HepG2 (cell line): ENCODE measurements around the gene PLCXD1. TPM values are rescaled to one million over a fixed set of nuclear protein-coding genes. Genes with fewer than 3 reads are reported as not detected.

Experiments
- FOSL1 ChIP-seq: sonication (generic); formaldehyde crosslinking; IDR thresholded peaks from 2 replicates; pipeline ENCODE4 v1.9.0; 2021; ENCODE audit warnings: missing genetic modification reagents, borderline replicate concordance
- HIVEP1 ChIP-seq: sonication (generic); formaldehyde crosslinking; IDR thresholded peaks from 2 replicates; pipeline ENCODE4 v1.4.0; 2020; ENCODE audit warnings: mild to moderate bottlenecking, missing genetic modification reagents
- HOXA3 ChIP-seq: sonication (generic); formaldehyde crosslinking; IDR thresholded peaks from 2 replicates; pipeline ENCODE4 v1.5.0; 2020; ENCODE audit warnings: missing genetic modification reagents
- MAFF ChIP-seq: IDR thresholded peaks from 2 replicates; pipeline ENCODE4 v1.6.1; 2011; ENCODE audit warnings: low read depth, low read length, improper control_type of control experiment
- MXD4 ChIP-seq: IDR thresholded peaks from 2 replicates; pipeline ENCODE4 v1.6.1; 2016; ENCODE audit warnings: mild to moderate bottlenecking, missing biosample characterization, missing genetic modification reagents
- RAD51 ChIP-seq: fragments of 450-650 bp; IDR thresholded peaks from 2 replicates; pipeline ENCODE4 v1.6.1; 2016; ENCODE audit warnings: borderline replicate concordance
- REL ChIP-seq: sonication (generic); formaldehyde crosslinking; conservative IDR thresholded peaks from 2 replicates; pipeline ENCODE4 v1.8.0; 2022; ENCODE audit warnings: mild to moderate bottlenecking, missing genetic modification reagents, moderate library complexity
- SKI ChIP-seq: fragments of 450-650 bp; IDR thresholded peaks from one replicate; pipeline ENCODE4 v1.6.1; 2018; ENCODE audit warnings: mild to moderate bottlenecking; ENCODE audit not compliant: partially characterized antibody
- SOX6 ChIP-seq, 2 experiments: fragments of 450-650 bp in 1 of 2; sonication (generic) in 1 of 2; formaldehyde crosslinking in 1 of 2; IDR thresholded peaks; 2 replicates each; pipeline versions ENCODE4 v1.4.0 to v1.6.1; 2017 to 2020; ENCODE audit warnings: antibody characterized with exemption in 1 of 2, mild to moderate bottlenecking in 1 of 2, missing genetic modification reagents in 1 of 2
- TEAD3 ChIP-seq: optimal IDR thresholded peaks from 2 replicates; pipeline ENCODE3; 2016; ENCODE audit warnings: borderline replicate concordance
- ZFP90 ChIP-seq: sonication (generic); formaldehyde crosslinking; IDR thresholded peaks from 2 replicates; pipeline ENCODE4 v1.8.0; 2022; ENCODE audit warnings: missing genetic modification reagents, mild to moderate bottlenecking, inconsistent platforms, borderline replicate concordance
- ZNF292 ChIP-seq: sonication (generic); formaldehyde crosslinking; IDR thresholded peaks from 2 replicates; pipeline ENCODE4 v1.8.1; 2022; ENCODE audit warnings: mild to moderate bottlenecking, low read depth, missing genetic modification reagents, borderline replicate concordance
- ZNF335 ChIP-seq: sonication (generic); formaldehyde crosslinking; IDR thresholded peaks from 2 replicates; pipeline ENCODE4 v1.4.0; 2020; ENCODE audit warnings: missing genetic modification reagents
- ZNF547 ChIP-seq: sonication (generic); formaldehyde crosslinking; IDR thresholded peaks from 2 replicates; pipeline ENCODE4 v1.5.1; 2020; ENCODE audit warnings: mild to moderate bottlenecking, missing genetic modification reagents
- ZNF589 ChIP-seq: sonication (generic); formaldehyde crosslinking; conservative IDR thresholded peaks from 2 replicates; pipeline ENCODE4 v1.8.0; 2022; ENCODE audit warnings: mild to moderate bottlenecking, moderate library complexity, missing genetic modification reagents
- ZNF891 ChIP-seq: sonication (generic); formaldehyde crosslinking; IDR thresholded peaks from 2 replicates; pipeline ENCODE4 v1.5.0; 2020; ENCODE audit warnings: mild to moderate bottlenecking, missing genetic modification reagents
- ZSCAN29 ChIP-seq: sonication (generic); formaldehyde crosslinking; conservative IDR thresholded peaks from 2 replicates; pipeline ENCODE4 v1.4.0; 2020; ENCODE audit warnings: mild to moderate bottlenecking, missing genetic modification reagents
- polyA plus RNA-seq, 8 experiments: library from polyadenylated mRNA; depleted of rRNA in 3 of 8; stranded (reverse) in 7 of 8; unstranded in 1 of 8; fragments of >200 nt; fragmentation: Illumina TruSeq in 4 of 8; extraction: Trizol in 4 of 8; gene quantifications; 2 replicates each; pipeline versions ENCODE4 v1.2.1 to v1.2.3, GENCODE V29; 2011 to 2016; ENCODE audit warnings: low read depth in 4 of 8, missing spikeins in 1 of 8, mixed read lengths in 1 of 8; ENCODE audit not compliant: insufficient read depth in 1 of 8
- total RNA-seq, 5 experiments: library from RNA; depleted of rRNA; stranded (reverse); fragments of >200 nt; fragmentation: Illumina TruSeq; extraction: Trizol; gene quantifications; 2 replicates each; pipeline ENCODE4 v1.2.3, GENCODE V29; 2016; ENCODE audit warnings: low read depth in 1 of 5
- TF ChIP-seq, protein P1 (sequence below): sonication (generic); formaldehyde crosslinking; IDR thresholded peaks from 2 replicates; pipeline ENCODE4 v1.5.0; 2020; ENCODE audit warnings: mild to moderate bottlenecking, missing genetic modification reagents
- TF ChIP-seq, protein P2 (sequence below): sonication (generic); formaldehyde crosslinking; IDR thresholded peaks from 2 replicates; pipeline ENCODE4 v1.5.0; 2020; ENCODE audit warnings: mild to moderate bottlenecking, missing genetic modification reagents, moderate library complexity
- TF ChIP-seq, protein P3 (sequence below): sonication (generic); formaldehyde crosslinking; IDR thresholded peaks from 2 replicates; pipeline ENCODE4 v1.4.0; 2020; ENCODE audit warnings: mild to moderate bottlenecking, missing genetic modification reagents

PLCXD1 gene
- total and polyA plus RNA-seq, 2 of the 13 experiments (the other 11 are each of a cell fraction or from before 2014, with no cell fraction given) = 87.7 to 153 TPM

DNA sequence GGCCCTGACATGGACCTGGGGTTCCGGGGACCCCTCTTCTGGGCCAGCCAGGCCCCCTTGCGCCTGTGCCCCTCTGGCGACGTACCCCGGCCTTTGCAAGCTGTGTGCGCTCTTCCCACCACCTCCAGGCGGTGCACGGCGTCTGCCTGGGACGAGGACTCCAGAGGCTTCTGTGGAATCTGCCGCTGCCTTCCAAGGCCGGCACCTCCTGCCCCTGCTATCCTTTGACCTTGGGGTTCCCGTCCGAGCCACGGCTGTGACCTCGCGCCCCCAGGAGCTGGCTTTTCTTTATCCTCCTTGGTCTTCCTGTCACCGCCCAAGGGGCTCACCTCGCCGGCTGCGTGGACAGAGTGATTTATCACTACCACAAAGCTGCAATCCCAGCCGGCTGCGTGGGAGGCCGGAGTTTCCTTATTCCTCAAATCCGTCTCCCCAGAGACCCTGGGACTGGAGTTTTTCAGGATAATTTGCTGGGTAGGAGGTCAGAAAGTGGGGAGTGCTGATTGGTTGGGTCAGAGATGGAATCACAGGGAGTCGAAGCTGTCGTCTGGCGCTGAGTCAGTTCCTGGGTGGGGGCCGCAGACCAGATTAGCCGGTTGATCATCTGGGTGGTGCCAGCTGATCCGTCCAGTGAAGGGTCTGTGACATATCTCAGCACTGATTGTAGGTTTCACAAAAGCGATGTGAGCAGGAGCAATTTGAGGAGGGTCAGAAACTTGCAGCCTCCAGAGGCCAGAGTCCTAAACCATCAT is 19.8 kb upstream of the PLCXD1 start (continued):
- TF ChIP-seq MAFF (0 out of 2 replicates have a peak, but pooled peaks have one; percentile 1), MXD4 (0 out of 2 replicates have a peak, but pooled peaks have one; percentile 13), ZNF335 (CRISPR knock-in tag) (peak; percentile 58; the same call in 1 of the 2 replicates), HOXA3 (peak; percentile 51; the same call in 1 of the 2 replicates), ZNF891 (CRISPR knock-in tag) (peak; percentile 67; the same call in 1 of the 2 replicates), ZNF589 (0 out of 2 replicates have a peak, but pooled peaks have one; percentile 43), HIVEP1 (CRISPR knock-in tag) (peak; percentile 77), ZSCAN29 (CRISPR knock-in tag) (peak; percentile 67; the same call in 1 of the 2 replicates), RAD51 (no peak), ZFP90 (no peak; the same call in 1 of the 2 replicates), ZNF547 (no peak; the same call in 1 of the 2 replicates), SOX6 (IDR thresholded peaks at IDR 0.05) (no peak), SOX6 (CRISPR knock-in tag; IDR thresholded peaks at IDR 0.05) (no peak; the same call in 1 of the 2 replicates), ZNF292 (CRISPR knock-in tag) (no peak), FOSL1 (CRISPR knock-in tag) (peak; percentile 14; the same call in 1 of the 2 replicates), TEAD3 (CRISPR knock-in tag) (peak; percentile 45), REL (no peak), SKI (peak; percentile 17)
- TF ChIP-seq, protein P1, sequence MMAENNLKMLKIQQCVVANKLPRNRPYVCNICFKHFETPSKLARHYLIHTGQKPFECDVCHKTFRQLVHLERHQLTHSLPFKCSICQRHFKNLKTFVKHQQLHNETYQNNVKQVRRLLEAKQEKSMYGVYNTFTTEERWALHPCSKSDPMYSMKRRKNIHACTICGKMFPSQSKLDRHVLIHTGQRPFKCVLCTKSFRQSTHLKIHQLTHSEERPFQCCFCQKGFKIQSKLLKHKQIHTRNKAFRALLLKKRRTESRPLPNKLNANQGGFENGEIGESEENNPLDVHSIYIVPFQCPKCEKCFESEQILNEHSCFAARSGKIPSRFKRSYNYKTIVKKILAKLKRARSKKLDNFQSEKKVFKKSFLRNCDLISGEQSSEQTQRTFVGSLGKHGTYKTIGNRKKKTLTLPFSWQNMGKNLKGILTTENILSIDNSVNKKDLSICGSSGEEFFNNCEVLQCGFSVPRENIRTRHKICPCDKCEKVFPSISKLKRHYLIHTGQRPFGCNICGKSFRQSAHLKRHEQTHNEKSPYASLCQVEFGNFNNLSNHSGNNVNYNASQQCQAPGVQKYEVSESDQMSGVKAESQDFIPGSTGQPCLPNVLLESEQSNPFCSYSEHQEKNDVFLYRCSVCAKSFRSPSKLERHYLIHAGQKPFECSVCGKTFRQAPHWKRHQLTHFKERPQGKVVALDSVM (CRISPR knock-in tag) = 0 out of 2 replicates have a peak, but pooled peaks have one; percentile 8
- TF ChIP-seq, protein P2, sequence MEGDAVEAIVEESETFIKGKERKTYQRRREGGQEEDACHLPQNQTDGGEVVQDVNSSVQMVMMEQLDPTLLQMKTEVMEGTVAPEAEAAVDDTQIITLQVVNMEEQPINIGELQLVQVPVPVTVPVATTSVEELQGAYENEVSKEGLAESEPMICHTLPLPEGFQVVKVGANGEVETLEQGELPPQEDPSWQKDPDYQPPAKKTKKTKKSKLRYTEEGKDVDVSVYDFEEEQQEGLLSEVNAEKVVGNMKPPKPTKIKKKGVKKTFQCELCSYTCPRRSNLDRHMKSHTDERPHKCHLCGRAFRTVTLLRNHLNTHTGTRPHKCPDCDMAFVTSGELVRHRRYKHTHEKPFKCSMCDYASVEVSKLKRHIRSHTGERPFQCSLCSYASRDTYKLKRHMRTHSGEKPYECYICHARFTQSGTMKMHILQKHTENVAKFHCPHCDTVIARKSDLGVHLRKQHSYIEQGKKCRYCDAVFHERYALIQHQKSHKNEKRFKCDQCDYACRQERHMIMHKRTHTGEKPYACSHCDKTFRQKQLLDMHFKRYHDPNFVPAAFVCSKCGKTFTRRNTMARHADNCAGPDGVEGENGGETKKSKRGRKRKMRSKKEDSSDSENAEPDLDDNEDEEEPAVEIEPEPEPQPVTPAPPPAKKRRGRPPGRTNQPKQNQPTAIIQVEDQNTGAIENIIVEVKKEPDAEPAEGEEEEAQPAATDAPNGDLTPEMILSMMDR (CRISPR knock-in tag) = peak; percentile 72
- TF ChIP-seq, protein P3, sequence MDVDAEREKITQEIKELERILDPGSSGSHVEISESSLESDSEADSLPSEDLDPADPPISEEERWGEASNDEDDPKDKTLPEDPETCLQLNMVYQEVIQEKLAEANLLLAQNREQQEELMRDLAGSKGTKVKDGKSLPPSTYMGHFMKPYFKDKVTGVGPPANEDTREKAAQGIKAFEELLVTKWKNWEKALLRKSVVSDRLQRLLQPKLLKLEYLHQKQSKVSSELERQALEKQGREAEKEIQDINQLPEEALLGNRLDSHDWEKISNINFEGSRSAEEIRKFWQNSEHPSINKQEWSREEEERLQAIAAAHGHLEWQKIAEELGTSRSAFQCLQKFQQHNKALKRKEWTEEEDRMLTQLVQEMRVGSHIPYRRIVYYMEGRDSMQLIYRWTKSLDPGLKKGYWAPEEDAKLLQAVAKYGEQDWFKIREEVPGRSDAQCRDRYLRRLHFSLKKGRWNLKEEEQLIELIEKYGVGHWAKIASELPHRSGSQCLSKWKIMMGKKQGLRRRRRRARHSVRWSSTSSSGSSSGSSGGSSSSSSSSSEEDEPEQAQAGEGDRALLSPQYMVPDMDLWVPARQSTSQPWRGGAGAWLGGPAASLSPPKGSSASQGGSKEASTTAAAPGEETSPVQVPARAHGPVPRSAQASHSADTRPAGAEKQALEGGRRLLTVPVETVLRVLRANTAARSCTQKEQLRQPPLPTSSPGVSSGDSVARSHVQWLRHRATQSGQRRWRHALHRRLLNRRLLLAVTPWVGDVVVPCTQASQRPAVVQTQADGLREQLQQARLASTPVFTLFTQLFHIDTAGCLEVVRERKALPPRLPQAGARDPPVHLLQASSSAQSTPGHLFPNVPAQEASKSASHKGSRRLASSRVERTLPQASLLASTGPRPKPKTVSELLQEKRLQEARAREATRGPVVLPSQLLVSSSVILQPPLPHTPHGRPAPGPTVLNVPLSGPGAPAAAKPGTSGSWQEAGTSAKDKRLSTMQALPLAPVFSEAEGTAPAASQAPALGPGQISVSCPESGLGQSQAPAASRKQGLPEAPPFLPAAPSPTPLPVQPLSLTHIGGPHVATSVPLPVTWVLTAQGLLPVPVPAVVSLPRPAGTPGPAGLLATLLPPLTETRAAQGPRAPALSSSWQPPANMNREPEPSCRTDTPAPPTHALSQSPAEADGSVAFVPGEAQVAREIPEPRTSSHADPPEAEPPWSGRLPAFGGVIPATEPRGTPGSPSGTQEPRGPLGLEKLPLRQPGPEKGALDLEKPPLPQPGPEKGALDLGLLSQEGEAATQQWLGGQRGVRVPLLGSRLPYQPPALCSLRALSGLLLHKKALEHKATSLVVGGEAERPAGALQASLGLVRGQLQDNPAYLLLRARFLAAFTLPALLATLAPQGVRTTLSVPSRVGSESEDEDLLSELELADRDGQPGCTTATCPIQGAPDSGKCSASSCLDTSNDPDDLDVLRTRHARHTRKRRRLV (CRISPR knock-in tag) = no peak
